G401.6 (cell line): ENCODE data around the gene VCP.
"Not testable (repeated sequence)": the region's sequence is repeated elsewhere in the genome, so short reads cannot be mapped to it uniquely, and the experiment has no call there.

Experiments used
- FAIRE-seq: peaks from 2 replicates; lab custom pipeline; 2012; peaks lifted over from hg19 to GRCh38; lab: Jason Lieb, UNC

VCP gene

DNA sequence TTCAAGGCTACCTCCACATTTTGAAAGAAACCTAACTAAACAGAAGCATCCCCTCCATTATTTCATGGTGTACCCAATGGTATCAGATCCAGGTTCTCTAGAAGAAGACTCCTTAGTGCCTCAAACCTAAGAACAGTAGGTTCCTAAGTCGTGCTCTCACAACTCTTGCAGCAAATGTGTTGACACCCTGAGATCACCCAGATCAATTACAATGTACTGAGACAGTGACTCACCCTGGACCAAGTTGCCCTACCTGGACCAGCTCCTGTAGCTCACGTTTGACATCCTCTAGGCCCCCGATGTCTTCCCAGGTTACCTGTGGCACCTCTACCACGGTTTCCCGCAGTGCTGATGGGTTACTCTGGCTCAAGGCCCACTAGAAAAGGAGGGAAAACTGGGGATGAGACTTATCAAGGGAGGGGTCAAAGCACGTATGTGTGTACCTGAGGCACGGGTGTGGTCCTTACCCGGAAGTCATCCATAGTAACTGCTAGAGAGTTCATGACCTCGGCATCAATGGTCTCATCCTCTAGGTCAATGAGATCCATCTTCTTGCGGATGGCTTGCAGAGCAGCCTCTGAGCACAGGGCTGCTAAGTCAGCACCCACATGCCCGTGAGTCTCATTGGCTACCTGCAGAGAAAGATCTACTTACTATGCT is 11.7 kb downstream of the VCP start:
- no peak for FAIRE-seq

DNA sequence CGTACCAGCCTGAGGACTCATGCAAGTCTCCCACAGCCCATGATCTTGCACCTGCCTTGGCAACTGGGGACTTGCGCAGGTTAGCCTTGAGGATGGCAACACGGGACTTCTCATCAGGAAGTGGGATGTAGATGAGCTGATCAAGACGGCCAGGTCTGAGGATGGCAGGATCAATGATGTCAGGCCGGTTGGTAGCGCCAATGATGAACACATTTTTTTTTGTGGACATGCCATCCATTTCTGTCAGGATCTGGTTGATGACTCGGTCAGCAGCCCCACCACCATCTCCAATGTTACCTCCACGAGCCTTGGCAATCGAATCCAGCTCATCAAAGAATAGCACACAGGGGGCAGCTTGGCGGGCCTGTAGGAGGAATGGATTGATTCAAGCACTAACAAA is 13.0 kb downstream of the VCP start:
- no peak for FAIRE-seq

DNA sequence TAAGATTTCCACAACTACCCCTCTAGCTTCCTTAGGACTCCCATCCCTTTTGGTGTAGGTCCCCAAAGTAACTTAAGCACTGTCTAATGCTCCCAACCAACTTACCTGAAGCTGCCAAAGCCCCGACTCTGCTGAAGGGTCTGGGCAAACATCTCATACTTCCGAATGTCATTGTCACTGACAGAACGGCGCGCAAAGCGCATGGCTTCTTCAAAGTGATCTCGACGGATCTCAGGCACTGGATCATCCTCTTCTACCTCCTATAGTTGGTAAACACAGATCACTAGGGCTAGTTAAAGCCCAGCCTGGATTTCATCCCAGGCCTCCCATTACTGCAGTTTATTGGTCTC is 15.2 kb downstream of the VCP start:
- no peak for FAIRE-seq

DNA sequence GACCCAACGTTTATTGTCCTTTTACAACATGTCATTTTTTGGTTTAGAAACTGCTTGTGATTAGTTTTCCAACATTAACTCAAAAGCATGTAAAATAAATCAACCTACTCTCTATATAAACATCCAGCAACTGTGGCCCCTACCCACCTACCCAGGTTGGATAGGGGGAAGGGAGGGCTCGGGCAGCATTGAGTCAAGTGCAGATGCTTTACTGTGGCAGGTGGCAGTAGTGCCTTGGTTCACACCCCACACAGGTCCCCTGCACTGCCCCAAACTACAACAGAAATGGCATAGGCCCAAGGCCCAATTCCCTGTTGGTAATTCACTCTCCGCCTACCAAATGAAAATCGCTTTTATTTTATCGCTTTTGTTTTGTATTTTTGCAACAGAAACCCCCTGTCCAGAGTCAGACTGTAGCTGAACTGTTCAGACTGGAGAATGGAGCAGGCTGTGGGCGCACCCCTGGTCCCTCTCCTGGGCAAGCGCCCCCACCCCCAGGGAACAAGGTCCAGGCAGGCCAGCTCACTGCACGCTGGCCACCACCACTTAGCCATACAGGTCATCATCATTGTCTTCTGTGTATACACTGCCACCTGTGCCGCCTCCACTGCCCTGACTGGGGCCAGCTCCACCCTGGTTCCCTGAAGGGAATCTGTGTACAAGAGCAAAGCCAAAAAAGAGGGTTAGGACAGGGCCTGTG is 15.7 kb downstream of the VCP start:
- FAIRE-seq: no peak

DNA sequence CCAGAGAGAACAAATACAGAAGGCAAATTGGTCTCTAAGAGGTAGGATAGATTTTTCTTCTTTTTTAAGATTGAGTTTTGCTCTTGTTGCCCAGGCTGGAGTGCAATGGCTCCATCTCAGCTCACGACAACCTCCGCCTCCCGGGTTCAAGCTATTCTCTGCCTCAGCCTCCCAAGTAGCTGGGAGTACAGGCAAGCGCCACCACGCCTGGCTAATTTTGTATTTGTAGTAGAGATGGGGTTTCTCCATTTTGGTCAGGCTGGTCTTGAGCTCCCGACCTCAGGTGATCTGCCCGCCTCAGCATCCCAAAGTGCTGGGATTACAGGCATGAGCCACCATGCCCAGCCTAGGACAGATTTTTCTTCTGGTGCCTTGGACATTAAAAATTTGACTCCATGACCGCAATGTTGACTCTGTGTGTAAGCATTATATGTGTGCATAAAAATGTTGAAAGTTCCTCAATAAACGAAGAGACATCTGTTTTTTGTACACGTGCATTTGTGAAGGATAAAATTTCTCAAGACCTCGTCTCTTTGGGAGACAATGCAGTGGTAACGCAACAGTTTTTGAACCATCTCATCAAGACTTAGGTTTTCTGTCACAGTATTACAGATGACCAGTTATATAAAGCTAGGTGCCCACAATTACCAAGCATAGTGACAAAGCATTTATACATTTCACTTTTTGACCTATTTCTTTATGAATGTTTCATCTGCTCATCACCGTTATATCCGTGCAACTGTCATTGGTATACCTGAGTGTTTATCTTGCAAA is 17.4 kb downstream of the VCP start:
- no peak for FAIRE-seq

- no peak for FAIRE-seq
Observed at GRCh38 chr9:35054185-35054835, 18.1 kb downstream of the VCP start.

DNA sequence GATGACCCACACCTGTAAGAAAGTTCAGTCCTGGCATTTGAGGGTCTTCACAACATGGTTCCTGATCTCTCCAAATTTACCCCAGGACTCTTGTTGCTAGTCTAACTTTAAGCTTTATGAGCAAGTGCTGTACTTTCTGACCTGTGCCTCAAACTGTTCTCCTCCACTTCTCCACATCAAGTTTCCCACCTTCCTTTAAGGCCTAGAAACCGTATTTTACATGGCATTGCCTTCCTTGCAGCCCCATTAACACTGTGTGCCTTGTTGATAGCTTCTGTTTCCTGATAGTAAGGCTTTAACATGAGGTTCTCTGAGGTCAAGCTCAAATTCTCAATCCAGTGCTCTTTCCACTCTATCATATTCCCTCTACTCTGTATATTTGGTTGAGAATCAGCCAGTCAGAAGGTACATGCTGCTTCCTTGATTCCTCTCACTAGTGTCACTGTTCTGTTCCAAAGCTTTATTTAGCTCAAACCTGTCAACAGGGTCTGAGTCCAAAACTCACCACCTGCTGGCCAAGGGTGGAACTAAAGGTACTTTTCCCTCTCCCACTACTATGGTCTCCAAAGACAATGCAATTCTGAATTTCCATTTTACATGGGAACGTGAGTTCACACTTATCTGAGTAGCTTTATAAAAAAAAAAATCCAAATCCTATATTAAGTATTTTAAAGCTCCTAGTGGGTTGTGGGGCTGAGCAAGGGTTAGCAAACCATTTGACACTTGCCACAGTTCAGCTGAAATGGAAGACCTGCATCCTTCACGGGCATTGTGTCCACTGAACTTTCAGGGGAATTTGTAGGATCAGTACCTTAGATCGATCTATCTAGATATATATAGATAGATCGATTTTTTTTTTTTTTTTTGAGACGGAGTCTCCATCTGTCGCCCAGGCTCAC is 21.1 kb downstream of the VCP start:
- FAIRE-seq: peak; percentile 65

DNA sequence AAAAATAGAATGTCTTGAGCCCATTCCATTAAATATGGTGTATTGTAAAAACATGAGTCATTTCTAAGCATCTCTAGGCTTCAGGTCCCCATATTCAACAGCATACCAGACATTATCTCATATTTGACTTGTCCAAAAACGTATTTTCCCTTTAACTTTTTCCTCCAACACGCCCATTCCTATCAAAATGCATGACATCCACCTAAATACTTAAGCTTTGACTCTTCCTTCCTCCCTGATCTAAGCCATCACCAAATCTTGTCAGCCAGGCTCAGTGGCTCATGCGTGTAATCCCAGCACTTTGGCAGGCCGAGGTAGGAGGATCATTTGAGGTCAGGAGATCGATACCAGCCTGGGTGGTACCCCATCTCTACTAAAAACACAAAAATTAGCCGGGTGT is 23.9 kb downstream of the VCP start:
- no peak for FAIRE-seq

- no peak for FAIRE-seq
Observed at GRCh38 chr9:35044071-35044470, 28.4 kb downstream of the VCP start.

GRCh38 chr9:35042891-35043545 is 29.4 kb downstream of the VCP start:
- no peak for FAIRE-seq

DNA sequence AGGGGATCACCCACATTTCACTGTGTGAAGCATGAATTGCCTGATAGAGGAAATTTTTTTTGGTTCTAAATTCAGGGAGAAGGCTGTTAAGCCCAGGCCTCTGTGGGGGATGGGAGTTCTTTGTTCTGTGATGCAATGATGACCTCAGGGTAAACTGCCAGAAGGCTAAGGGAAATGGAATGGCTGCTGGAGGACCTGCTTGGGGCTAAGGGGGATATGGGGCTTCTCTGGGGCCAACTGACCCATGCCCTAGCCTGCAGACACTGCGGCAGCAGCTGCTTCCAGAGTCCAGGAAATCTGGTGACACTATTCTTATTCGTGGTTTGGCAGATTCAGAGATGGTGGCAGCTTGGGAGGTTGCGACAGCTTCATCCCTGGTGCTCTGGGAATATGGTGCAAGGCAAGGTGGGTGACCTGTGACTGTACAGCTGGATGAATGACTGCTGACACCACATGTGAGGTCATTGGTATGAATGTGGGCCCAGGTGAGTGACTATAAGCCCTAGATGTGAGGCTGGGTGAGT is 30.3 kb downstream of the VCP start:
- FAIRE-seq: no peak

- no peak for FAIRE-seq
Observed at GRCh38 chr9:35035851-35036701, 36.3 kb downstream of the VCP start.

DNA sequence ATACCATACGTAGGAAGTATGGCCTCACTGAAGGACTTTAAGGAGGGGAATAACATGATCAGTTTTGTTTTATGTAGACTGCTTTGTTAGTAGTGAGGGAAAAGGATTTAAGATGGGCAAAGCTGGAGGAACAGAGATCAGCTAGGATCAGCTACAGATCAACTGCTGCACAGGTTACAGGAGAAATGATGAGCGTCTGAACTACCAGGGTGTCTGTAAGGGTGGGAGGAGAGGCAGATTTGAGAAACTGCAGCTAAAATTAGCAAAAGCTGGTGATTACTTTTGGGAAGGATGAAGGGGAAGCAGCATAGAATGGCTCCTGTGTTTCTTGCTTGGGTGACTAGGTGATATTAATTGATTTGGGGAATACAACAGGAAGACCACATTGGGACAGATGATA is 39.3 kb downstream of the VCP start:
- FAIRE-seq: no peak

DNA sequence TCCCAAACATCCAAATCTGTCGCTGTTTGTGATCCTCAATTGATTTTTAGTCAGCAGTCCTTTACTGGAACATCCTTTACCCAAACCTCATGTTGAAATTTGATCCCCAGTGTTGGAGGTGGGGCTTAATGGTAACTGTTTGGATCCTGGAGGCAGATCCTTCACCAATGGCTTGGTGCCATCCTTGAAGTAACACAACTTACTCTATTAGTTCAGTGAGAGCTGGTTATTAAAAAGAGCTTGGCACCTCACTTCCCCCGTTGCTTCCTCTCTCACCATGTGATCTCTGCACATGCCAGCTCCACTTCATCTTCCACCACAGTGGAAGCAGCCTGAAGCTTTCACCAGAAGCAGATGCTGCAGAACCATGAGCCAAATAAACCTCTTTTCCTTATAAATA is 42.6 kb downstream of the VCP start:
- FAIRE-seq: no peak

- no peak for FAIRE-seq
Observed at GRCh38 chr9:35029241-35029640, 43.2 kb downstream of the VCP start.

- FAIRE-seq: no peak
Observed at GRCh38 chr9:35028341-35028740, 44.1 kb downstream of the VCP start.

- FAIRE-seq: no peak
Observed at GRCh38 chr9:35027860-35028259, 44.6 kb downstream of the VCP start.

DNA sequence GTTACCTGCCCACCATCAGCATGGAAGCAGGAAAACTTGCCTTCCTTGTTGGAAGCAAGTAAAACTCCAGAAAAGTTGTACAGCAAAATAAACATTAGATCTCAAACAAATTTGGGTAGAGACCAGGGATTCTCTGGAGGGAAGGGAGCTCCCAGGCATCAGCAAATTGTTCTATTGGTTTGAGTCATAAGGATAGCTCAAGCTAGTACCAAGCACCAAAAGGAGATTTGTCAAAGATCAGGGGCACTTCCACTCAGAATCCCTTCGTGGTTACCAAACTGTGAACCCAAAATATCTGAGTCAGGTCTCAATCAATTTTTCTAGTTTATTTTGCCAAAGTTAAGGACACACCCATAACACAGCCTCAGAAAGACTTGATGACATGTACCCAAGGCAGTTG is 45.1 kb downstream of the VCP start:
- no peak for FAIRE-seq

GRCh38 chr9:35026671-35027070 is 45.8 kb downstream of the VCP start:
- FAIRE-seq: no peak

GRCh38 chr9:35023443-35023842 is 49.0 kb downstream of the VCP start:
- not testable (repeated sequence) for FAIRE-seq
